KOPT-K1 (cell line): ENCODE measurements around the gene LMAN1.

Experiments
- H3K27ac ChIP-seq: fragments of 200-600 bp; sonication (generic); 2 replicates; pipeline ENCODE4 v1.5.1; 2016; ENCODE audit warnings: antibody characterized with exemption, mild to moderate bottlenecking, low read depth, low read length; ENCODE audit not compliant: poor library complexity, severe bottlenecking
- H3K36me3 ChIP-seq: fragments of 200-600 bp; sonication (generic); 2 replicates; pipeline ENCODE4 v1.5.1; 2017; ENCODE audit warnings: antibody characterized with exemption, mild to moderate bottlenecking, low read length, moderate library complexity; ENCODE audit not compliant: insufficient read depth
- H3K9me3 ChIP-seq: fragments of 200-600 bp; sonication (generic); 2 replicates; pipeline ENCODE4 v1.5.1; 2017; ENCODE audit warnings: antibody characterized with exemption, low read length, mild to moderate bottlenecking; ENCODE audit not compliant: insufficient read depth, poor library complexity, severe bottlenecking

Gene LMAN1

DNA sequence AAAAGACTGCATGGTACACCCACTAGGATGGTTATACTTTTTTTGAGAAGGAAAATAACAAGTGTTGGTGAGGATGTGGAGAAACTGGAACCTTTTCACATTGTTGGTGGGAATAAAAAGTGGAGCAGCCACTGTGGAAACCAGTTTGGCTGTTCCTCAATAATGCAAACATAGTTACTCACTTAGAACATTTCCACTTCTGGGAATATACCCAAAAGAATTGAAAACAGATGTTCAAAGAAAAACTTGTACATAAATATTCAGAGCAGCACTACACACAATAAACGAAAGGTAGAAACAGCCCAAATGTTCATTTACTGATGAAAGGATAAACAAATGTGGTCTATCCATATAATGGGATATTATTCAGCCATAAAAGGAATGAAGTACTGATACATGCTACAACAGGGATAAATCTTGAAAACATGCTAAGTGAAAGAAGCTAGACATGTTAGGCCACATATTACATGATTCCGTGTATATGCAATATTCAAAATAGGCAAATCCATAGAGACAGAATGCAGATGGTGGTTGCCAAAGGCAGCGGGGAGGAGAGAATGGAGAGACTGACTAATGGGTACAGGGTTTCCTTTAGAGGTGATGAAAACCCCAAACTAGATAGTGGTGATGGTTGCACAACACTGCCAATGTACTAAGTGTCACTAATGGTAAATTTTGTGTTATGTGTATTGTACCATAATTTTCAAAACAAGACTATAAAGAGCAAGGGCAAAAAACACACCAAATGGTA lies 20.9 kb upstream of the LMAN1 start:
- Histone ChIP-seq H3K9me3 (no peaks in the 10 kb centered on the region), H3K27ac (no peak overlapping the region), H3K36me3 (no peaks in the 10 kb centered on the region)

DNA sequence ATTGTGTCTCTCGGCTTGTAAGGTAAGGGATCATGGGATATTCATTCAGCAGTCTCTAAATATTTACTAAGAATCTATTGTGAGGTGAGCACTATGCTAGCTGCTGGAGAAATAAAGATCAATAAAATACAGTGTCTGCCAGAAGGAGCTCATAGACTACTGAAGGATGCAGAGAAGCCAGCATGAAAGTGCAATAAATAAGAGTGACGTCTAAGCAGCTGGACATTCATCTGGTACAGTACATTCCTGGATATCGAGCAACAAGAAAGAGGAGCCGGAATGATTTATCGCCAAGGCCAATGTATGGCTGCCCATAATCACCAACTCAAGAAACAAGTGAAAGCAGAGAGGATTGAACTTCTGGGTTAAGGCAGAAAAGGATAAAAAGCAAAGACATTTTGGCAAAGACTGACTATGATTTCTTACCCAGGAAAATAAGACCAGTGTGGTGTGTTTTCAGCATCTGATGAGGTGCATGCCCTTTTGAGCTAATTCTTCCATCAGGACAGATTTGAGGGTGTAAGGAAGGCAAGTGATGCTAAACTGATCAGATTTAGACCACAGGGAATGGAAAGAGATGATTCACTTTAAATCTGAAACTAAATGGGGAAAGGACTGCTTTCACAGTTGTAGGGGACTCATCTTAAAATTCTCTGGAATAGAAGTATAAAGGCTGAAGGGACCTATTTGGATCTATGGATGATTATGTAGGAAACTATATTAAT lies 18.7 kb upstream of the LMAN1 start:
- no peaks in the 10 kb centered on the region for H3K9me3 ChIP-seq
- H3K27ac ChIP-seq = no peak overlapping the region
- H3K36me3 ChIP-seq = no peaks in the 10 kb centered on the region

DNA sequence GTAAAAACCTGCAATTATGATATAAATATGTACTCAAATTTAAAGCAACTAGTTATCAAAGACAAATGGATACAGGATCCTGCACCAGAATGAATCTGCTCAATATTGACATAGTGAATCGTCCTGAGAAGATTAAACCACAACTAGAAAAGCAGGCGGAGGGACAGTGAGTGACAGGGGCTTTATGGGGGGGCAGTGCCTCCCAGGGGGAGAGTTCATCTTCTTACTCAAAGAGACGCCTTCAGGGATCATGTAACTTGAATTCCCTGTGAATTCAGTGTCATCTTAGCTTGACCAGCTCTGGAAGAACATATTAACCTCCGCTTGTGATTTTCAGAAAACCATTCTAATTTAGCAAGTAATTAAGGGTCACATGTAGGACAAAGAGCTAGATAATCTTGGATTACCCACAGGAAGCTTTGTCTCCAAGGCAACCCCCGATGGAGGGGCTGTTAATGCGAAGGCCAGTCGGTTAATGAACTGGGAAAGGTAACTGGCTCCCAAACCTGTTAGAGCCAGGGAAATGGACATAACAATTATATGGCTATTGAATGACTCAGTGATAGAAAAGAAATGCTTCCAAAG lies 17.4 kb upstream of the LMAN1 start:
- H3K9me3 ChIP-seq = no peaks in the 10 kb centered on the region
- no peaks in the 10 kb centered on the region for H3K36me3 ChIP-seq
- H3K27ac ChIP-seq = no peak overlapping the region

DNA sequence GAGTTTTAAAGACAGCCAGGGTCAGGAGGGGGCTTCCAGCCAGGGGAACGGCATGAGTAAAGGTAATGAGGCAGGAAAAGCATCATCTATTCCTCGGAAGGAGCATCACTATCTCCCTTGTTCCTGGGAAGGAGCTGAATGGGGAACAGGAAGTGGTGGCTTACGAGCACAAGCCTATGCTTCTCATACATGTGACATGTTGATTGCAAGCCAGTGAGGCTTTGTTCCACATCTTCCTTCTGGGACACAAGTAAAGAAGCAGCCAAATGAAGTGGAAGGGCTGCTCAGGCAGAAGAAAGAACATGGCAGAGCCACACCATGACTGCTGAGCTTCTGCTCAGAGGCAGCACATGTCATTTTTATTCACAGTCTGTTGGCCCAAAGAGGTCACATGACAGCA lies 15.1 kb upstream of the LMAN1 start:
- Histone ChIP-seq H3K36me3 (no peaks in the 10 kb centered on the region), H3K9me3 (no peaks in the 10 kb centered on the region), H3K27ac (no peak overlapping the region)

DNA sequence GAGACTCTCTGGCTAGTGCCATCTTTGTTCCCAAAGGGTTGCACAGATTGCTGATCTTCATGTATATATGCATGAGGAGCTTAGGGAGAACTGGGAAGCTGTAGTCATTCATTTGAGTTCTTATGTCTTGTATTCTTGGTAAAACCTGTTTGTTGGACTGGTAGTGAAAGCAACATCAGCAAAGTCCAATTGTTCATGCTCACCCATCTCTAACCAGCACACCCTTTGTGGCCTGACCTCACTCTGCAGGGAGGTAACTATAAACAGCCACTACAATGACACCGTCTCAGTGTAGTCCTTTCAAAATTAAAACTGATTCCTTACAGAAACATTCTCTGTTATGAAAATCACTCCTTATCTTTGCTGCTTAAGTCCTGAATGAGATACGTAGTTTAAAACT lies 13.9 kb upstream of the LMAN1 start:
- Histone ChIP-seq H3K36me3 (no peaks in the 10 kb centered on the region), H3K9me3 (no peaks in the 10 kb centered on the region), H3K27ac (no peak overlapping the region)

DNA sequence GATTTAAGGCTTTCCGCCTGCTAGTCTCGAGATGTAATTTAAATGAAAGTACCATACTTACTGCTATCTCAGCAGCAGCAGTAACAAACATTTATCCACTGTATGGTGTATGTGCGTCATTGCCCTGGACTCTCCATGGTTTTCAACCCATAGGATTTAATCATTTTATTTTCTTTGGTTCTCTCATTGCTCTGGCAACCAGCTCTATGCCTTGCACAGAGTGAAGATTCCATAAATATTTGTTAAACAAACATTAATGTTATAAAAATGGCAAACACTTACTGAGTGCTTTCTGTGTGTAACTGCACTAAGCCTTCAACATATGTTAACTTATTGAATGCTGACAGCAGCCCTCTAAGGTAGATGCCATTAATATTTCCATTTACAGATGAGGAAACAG lies 1.3 kb upstream of the LMAN1 start:
- Histone ChIP-seq H3K27ac (no peak overlapping the region), H3K36me3 (peaks cover 7% of the 10 kb centered on the region), H3K9me3 (no peaks in the 10 kb centered on the region)

DNA sequence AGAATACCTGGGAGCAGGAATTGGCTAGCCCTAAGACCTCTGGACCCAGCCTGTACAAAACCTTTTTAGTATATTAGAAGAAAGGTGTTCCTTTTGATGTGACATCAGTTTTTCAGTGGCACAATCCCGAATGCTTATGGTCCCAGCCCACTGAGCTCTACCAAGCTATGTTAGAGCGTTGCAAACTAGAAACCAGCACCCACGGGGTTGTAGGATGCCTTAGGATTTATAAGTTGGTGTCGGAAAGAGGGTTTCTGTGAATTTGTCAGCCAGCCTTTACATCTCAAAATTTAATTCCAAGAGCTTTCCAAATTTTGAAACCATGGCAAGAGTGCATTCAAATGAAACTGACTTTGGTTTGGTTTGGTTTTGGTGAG lies 499 bp upstream of the LMAN1 start:
- H3K36me3 ChIP-seq = peaks cover 16% of the 10 kb centered on the region
- no peaks in the 10 kb centered on the region for H3K9me3 ChIP-seq
- peak overlapping the region; percentile 13 for H3K27ac ChIP-seq

DNA sequence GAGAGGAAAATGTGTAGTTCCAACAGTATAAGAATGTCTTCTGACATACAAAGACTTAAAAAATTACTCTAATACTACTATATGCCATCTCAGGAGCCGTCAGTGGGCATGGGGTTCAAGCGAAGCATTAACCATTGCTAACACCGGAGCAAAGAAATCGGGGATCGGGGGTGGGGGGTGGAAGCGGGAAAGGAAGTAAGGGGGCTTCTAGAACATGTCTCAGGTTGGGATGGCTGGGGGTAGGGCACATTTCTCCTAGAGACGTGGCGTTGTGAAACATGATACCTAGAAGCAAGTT lies 702 bp downstream of the LMAN1 start:
- Histone ChIP-seq H3K27ac (peak overlapping the region; percentile 72), H3K9me3 (no peaks in the 10 kb centered on the region), H3K36me3 (peaks cover 28% of the 10 kb centered on the region)

DNA sequence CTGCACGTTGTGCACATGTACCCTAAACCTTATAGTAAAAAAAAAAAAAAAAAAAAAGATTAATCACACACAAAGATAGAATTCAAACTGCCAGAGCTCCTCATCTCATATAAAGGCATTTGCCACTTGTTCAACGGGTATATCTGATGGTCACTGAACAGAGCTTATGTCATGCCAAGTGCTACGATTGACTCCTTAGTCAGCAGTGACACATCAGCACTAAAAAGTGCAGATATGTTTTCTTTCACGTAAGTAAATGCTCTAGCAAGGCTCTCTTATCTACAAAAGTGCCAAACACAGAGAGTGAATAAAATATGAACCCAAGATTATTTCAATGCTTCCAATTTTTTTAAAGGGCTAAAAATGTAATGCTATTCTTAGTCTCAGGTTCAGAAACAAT lies 1.1 kb downstream of the LMAN1 start:
- Histone ChIP-seq H3K27ac (peak overlapping the region; percentile 72), H3K36me3 (peaks cover 32% of the 10 kb centered on the region), H3K9me3 (no peaks in the 10 kb centered on the region)

DNA sequence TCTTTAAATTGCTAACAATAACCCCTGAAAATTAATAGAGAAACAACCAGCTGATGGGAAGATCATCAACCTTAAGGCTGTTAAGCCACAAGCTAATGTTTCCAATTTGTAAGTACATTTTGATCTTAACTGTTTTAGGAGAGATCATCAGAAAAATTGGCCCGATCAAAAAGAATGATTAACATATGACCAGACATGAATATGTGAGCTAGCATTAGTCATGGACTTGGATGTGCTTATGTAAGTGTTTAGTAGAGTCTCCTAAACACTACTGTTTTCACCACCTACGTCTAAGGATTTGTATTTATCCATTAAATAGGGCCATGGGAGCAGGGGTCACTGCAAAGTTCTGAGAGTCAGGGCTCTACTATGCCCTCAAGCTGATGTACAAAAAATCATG lies 4.3 kb downstream of the LMAN1 start:
- Histone ChIP-seq H3K27ac (no peak overlapping the region), H3K36me3 (peaks cover 62% of the 10 kb centered on the region), H3K9me3 (no peaks in the 10 kb centered on the region)

DNA sequence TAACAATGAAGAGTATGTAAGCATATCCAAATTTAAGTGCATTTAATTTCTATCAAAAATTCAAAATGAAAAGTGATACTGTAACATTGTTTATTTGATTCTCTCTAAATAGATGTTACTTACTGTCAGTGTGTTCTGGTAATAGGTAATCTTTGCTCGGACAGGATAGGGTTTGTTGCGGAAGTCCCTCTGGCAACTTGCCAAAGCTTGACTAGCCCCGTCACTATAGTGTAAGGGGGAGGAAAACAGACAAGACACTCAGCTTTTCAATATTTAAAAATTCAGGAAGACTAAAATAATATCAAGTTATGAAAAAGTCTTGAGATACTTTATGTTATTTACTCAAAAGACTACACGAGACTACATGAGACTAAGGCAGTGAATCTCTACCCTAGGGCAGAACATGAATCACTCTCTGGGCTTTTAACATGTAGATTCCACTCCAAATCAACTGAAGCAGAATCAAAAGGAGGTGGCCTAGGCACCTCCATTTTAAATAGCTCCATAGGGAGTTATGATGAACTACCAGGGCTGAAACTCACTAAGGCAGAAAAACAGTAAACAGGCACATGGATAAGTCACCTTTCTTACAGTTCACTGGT lies 5.9 kb downstream of the LMAN1 start:
- H3K9me3 ChIP-seq = no peaks in the 10 kb centered on the region
- H3K36me3 ChIP-seq = peaks cover 77% of the 10 kb centered on the region
- H3K27ac ChIP-seq = no peak overlapping the region

DNA sequence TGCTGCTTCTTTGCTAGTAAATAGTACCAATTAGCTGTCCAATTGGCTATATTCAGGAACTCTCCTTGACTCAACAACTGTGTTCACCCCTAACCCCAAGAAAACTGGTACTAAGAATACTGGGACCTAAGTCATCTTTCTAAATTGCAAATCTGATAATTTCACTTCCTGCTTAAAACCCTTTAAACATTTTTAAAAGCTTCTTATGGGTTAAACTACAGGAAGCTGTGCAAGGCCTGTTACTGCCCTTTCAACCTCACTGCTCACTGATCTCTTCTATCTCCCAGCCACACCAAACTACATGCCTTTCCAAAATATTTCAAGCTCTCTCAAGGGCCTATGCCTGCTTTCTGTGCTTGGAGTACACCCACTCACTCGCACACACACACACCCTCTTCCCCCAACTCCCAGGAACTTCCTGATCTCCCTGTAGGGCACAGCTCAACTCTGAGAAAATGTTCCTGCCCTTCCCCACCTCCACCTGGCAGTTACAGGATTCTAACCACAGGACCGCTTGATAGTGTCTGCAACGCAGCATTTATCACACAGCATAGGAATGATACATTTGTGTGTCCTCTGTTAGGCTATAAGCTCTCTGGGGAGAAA lies 6.7 kb downstream of the LMAN1 start:
- Histone ChIP-seq H3K36me3 (peaks cover 86% of the 10 kb centered on the region), H3K9me3 (no peaks in the 10 kb centered on the region), H3K27ac (no peak overlapping the region)

DNA sequence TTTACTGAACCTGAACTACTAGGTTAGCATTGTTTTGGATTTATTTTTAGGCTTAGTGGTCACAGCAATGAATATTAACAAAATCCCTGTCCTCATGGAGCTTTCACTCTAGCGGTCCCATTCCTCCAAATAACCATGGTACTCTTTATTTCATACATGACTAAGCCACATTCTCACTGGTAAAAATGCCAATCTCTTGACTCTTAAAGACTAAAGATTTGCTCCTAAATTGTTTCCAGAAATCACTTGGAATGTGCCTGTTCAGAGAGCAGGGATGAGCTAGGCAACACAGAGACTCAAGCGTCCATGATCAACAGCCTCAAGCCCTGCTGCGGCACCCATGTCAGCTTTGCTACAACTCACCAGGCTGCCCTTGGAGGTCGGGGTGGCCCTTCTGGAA lies 13.5 kb downstream of the LMAN1 start:
- H3K27ac ChIP-seq = no peak overlapping the region
- peaks cover 98% of the 10 kb centered on the region for H3K36me3 ChIP-seq
- peaks cover 26% of the 10 kb centered on the region for H3K9me3 ChIP-seq

DNA sequence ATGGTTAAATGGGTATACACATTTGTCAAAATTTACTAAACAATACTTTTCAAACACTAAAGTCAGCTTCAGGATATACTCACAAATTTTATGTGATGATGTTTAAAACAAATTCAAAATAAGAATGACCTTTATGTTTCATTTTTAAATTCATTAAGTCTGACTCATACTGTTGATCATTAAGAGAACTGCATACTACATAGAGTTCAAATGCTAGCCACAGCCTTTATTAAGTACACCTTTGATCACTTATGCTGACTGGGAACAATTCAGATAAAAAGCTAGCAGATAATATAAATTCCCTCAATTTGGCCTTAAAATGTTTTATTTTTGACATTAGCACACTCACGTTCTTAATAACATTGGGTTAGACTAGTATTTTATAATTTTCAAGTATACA lies 14.1 kb downstream of the LMAN1 start:
- Histone ChIP-seq H3K36me3 (peaks cover 100% of the 10 kb centered on the region), H3K27ac (no peak overlapping the region), H3K9me3 (peaks cover 26% of the 10 kb centered on the region)

DNA sequence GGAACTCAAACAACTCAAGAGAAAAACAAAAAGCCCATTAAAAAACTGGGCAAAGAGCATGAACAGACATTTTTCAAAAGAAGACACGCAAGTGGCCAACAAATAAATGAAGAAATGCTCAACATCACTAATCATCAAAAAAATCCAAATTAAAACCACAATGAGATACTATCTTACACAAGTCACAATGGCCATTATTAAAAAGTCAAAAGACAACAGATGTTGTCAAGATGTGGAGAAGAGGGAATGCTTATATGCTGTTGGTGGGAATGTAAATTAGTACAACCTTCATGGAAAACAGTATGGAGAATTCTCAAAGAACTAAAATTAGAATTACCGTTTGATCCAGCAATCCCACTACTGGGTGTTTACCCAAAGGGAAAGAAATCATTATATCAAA lies 15.1 kb downstream of the LMAN1 start:
- H3K9me3 ChIP-seq = peaks cover 26% of the 10 kb centered on the region
- no peak overlapping the region for H3K27ac ChIP-seq
- peaks cover 100% of the 10 kb centered on the region for H3K36me3 ChIP-seq
